GM12872 (cell line): ENCODE data around the gene CHST11.

ENCODE experiments used
- CTCF ChIP-seq: IDR thresholded peaks from 3 replicates; pipeline ENCODE4 v1.5.1; 2011; ENCODE audit warnings: low read depth, mild to moderate bottlenecking, low read length, moderate library complexity; ENCODE audit not compliant: insufficient read depth

The CHST11 gene

DNA sequence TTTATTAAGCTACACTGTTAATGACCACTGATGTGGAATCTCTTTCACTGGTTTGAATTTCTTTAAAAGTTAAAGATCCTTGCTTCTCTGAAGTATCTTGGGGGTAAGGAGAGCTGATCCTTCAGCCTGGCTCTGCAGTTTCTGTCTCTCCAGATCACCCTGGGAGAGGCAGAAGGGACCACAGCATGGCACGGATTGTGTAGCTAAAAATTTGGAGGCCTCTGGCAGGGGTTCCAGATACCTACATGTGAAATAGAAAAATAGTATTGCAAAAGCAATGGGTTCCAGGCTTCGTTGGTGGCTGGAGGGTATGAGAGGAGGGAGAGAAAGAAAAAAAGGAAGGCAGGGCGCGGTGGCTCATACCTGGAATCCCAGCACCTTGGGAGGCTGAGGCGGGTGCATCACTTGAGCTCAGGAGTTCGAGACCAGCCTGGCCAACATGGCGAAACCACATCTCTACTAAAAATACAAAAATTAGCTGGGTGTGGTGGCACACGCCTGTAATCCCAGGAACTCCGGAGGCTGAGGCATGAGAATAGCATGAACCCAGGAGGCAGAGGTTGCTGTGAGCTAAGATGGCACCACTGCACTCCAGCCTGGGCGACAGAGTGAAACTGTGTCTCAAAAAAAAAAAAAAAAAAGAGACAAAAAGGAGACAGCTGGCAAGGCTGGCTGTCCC is 3.4 kb downstream of the CHST11 start:
- TF ChIP-seq CTCF: no peak

GRCh38 chr12:104460973-104461698 is 4.4 kb downstream of the CHST11 start:
- no peak for TF ChIP-seq CTCF

- no peak for TF ChIP-seq CTCF
These were observed 5.6 kb downstream of the CHST11 start for GRCh38 chr12:104462325-104462724.

DNA sequence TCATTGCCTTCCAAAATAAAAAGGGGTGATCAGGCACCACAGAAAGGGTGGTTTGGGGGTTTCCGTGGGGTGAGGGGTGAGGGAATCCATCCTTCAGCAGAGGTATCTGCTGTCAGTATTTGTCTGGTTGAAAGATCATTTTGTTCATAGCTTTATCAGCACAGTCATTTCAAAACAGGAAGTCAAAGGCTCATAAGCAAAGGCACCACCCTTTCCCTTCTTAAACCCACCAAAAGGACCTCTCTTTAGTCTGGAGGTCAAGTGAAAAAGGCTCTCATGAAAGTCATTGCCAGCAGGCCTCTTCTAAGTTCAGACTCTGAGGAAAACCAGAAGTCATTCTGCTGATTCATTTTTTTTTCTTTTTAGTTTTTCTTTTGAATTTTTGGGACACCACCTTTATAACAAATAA is 6.2 kb downstream of the CHST11 start:
- TF ChIP-seq CTCF: no peak

GRCh38 chr12:104463368-104463767 is 6.6 kb downstream of the CHST11 start:
- no peak for TF ChIP-seq CTCF

DNA sequence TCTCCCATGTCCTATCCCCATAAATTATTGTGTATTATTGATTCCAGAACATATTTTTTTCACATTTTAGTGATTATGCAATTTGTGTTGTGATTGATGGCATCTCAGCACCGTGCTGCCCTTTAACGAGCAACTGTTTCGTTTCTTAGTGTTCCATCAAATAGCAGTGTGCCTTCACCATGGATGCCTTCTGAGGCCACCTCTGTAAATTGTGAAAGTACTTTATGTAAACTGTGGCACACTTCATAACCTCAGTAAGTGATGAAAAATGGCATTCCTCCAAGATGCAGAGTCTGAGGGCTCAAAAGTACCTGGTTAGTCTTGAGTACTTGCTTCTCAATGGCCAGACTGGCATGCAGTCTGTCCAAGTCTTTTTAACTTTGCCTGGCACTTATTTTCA is 8.2 kb downstream of the CHST11 start:
- TF ChIP-seq CTCF: no peak

- no peak for TF ChIP-seq CTCF
These were observed 10.1 kb downstream of the CHST11 start for GRCh38 chr12:104466709-104467345.
